ENCODE results near the gene TBC1D8.

DNA sequence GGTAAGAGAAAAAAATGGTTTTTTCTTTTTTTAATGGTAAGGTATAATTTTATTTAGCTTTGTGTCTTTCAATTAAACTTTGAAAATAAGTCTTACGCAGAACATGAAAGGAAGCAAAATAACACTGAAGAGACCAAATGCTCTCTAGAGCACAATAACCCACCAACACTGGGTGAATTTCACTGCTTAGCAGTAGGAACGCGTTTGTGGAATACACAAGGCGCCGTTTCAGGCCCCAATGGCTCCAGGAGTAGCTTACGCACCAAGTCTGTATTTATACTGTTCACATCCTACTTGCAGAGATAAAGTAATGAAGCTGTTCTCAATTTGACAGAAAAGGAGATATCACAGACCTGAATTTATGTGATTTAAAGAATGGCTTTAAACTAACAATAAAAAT is 125.6 kb downstream of the TBC1D8 start:
- TF ChIP-seq ZNF423 (CRISPR knock-in tag; IDR thresholded peaks at IDR 0.05) (no peak), JUN (CRISPR knock-in tag; IDR thresholded peaks at IDR 0.05) (no peak), ZNF425 (CRISPR knock-in tag; conservative IDR thresholded peaks at IDR 0.05) (no peak), ATF2 (CRISPR knock-in tag; IDR thresholded peaks at IDR 0.05; ENCODE audit: borderline replicate concordance, low read depth) (no peak), NFE2L1 (CRISPR knock-in tag; IDR thresholded peaks at IDR 0.05) (no peak), MAX (CRISPR knock-in tag; IDR thresholded peaks at IDR 0.05) (no peak), GTF2I (CRISPR knock-in tag; conservative IDR thresholded peaks at IDR 0.05) (no peak), IRF2 (CRISPR knock-in tag; IDR thresholded peaks at IDR 0.05; ENCODE audit: borderline replicate concordance, low read depth) (no peak)
- TF ChIP-seq, protein P1, sequence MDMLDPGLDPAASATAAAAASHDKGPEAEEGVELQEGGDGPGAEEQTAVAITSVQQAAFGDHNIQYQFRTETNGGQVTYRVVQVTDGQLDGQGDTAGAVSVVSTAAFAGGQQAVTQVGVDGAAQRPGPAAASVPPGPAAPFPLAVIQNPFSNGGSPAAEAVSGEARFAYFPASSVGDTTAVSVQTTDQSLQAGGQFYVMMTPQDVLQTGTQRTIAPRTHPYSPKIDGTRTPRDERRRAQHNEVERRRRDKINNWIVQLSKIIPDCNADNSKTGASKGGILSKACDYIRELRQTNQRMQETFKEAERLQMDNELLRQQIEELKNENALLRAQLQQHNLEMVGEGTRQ (CRISPR knock-in tag; IDR thresholded peaks at IDR 0.05): no peak
- TF ChIP-seq, protein P2, sequence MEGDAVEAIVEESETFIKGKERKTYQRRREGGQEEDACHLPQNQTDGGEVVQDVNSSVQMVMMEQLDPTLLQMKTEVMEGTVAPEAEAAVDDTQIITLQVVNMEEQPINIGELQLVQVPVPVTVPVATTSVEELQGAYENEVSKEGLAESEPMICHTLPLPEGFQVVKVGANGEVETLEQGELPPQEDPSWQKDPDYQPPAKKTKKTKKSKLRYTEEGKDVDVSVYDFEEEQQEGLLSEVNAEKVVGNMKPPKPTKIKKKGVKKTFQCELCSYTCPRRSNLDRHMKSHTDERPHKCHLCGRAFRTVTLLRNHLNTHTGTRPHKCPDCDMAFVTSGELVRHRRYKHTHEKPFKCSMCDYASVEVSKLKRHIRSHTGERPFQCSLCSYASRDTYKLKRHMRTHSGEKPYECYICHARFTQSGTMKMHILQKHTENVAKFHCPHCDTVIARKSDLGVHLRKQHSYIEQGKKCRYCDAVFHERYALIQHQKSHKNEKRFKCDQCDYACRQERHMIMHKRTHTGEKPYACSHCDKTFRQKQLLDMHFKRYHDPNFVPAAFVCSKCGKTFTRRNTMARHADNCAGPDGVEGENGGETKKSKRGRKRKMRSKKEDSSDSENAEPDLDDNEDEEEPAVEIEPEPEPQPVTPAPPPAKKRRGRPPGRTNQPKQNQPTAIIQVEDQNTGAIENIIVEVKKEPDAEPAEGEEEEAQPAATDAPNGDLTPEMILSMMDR (IDR thresholded peaks at IDR 0.05): no peak
- TF ChIP-seq, protein P3, sequence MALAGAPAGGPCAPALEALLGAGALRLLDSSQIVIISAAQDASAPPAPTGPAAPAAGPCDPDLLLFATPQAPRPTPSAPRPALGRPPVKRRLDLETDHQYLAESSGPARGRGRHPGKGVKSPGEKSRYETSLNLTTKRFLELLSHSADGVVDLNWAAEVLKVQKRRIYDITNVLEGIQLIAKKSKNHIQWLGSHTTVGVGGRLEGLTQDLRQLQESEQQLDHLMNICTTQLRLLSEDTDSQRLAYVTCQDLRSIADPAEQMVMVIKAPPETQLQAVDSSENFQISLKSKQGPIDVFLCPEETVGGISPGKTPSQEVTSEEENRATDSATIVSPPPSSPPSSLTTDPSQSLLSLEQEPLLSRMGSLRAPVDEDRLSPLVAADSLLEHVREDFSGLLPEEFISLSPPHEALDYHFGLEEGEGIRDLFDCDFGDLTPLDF (CRISPR knock-in tag; IDR thresholded peaks at IDR 0.05): no peak
- TF ChIP-seq, protein P4, sequence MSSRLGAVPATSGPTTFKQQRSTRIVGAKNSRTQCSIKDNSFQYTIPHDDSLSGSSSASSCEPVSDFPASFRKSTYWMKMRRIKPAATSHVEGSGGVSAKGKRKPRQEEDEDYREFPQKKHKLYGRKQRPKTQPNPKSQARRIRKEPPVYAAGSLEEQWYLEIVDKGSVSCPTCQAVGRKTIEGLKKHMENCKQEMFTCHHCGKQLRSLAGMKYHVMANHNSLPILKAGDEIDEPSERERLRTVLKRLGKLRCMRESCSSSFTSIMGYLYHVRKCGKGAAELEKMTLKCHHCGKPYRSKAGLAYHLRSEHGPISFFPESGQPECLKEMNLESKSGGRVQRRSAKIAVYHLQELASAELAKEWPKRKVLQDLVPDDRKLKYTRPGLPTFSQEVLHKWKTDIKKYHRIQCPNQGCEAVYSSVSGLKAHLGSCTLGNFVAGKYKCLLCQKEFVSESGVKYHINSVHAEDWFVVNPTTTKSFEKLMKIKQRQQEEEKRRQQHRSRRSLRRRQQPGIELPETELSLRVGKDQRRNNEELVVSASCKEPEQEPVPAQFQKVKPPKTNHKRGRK (CRISPR knock-in tag; IDR thresholded peaks at IDR 0.05; ENCODE audit: borderline replicate concordance): no peak
- TF ChIP-seq, protein P5, sequence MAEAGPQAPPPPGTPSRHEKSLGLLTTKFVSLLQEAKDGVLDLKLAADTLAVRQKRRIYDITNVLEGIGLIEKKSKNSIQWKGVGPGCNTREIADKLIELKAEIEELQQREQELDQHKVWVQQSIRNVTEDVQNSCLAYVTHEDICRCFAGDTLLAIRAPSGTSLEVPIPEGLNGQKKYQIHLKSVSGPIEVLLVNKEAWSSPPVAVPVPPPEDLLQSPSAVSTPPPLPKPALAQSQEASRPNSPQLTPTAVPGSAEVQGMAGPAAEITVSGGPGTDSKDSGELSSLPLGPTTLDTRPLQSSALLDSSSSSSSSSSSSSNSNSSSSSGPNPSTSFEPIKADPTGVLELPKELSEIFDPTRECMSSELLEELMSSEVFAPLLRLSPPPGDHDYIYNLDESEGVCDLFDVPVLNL (CRISPR knock-in tag; IDR thresholded peaks at IDR 0.05; ENCODE audit: borderline replicate concordance, low read depth): no peak
